PC-9 (cell line): ENCODE results near the gene PBX1. TPM values are rescaled to one million over a fixed set of nuclear protein-coding genes. Genes with fewer than 3 reads are reported as not detected.

ENCODE experiments used
- BruUV-seq: library from RNA; stranded (reverse); fragments of 400-500 nt; replicated peaks from 2 replicates; lab custom pipeline; 2021; lab: Mats Ljungman, UMichigan
- CTCF ChIA-PET: fragments of 300-600 bp; sonication (Branson Sonifier 250); formaldehyde crosslinking; loops from one replicate; lab custom pipeline; 2022; ENCODE audit warnings: antibody characterized with exemption; lab: Charles Lee
- POLR2A ChIA-PET: fragments of 300-600 bp; sonication (Branson Sonifier 250); formaldehyde crosslinking; loops from one replicate; lab custom pipeline; 2022; ENCODE audit warnings: antibody characterized with exemption; ENCODE audit not compliant: unreplicated experiment; lab: Charles Lee
- DNase-seq, 2 experiments: peaks; one replicate each; pipeline versions ENCODE4 v3.0.0 to v3.0.0-alpha.2; 2015 to 2022; ENCODE audit warnings: mixed read lengths in 1 of 2
- H2AFZ ChIP-seq: fragments of 200-600 bp; sonication (generic); 2 replicates; pipeline ENCODE4 v1.8.1; 2017; ENCODE audit warnings: antibody characterized with exemption
- H3F3A ChIP-seq: fragments of 200-600 bp; sonication (generic); 2 replicates; pipeline ENCODE4 v1.8.1; 2017; ENCODE audit warnings: antibody characterized with exemption, mild to moderate bottlenecking, low read depth; ENCODE audit not compliant: insufficient read depth
- H3K27ac ChIP-seq: fragments of 200-600 bp; sonication (generic); 2 replicates; pipeline ENCODE4 v1.6.1; 2016; ENCODE audit warnings: mixed run types
- H3K27me3 ChIP-seq: fragments of 200-600 bp; sonication (generic); 2 replicates; pipeline ENCODE4 v1.6.1; 2016; ENCODE audit warnings: low read depth, mixed run types; ENCODE audit not compliant: insufficient read depth
- H3K36me3 ChIP-seq: fragments of 200-600 bp; sonication (generic); 2 replicates; pipeline ENCODE4 v1.6.1; 2016; ENCODE audit warnings: low read depth, mixed run types
- H3K4me1 ChIP-seq: fragments of 200-600 bp; sonication (generic); replicated peaks from 2 replicates; pipeline ENCODE4 v1.6.1; 2016; ENCODE audit warnings: mixed run types; ENCODE audit not compliant: insufficient read depth
- H3K4me2 ChIP-seq: fragments of 200-600 bp; sonication (generic); 2 replicates; pipeline ENCODE4 v1.6.1; 2017; ENCODE audit warnings: mixed run types
- H3K4me3 ChIP-seq: fragments of 200-600 bp; sonication (generic); 2 replicates; pipeline ENCODE4 v1.6.1; 2016; ENCODE audit warnings: mixed run types
- H3K79me2 ChIP-seq: fragments of 200-600 bp; sonication (generic); 2 replicates; pipeline ENCODE4 v1.6.1; 2017; ENCODE audit warnings: low read depth, mixed run types
- H3K9me2 ChIP-seq: fragments of 200-600 bp; sonication (generic); 2 replicates; pipeline ENCODE4 v1.8.1; 2017; ENCODE audit warnings: mild to moderate bottlenecking; ENCODE audit not compliant: insufficient read depth
- H3K9me3 ChIP-seq: fragments of 200-600 bp; sonication (generic); 2 replicates; pipeline ENCODE4 v1.8.1; 2016; ENCODE audit warnings: low read depth; ENCODE audit not compliant: insufficient read depth
- H4K20me1 ChIP-seq: fragments of 200-600 bp; sonication (generic); 2 replicates; pipeline ENCODE4 v1.8.1; 2017; ENCODE audit not compliant: insufficient read depth
- EZH2 ChIP-seq: fragments of 200-600 bp; sonication (generic); IDR thresholded peaks from 2 replicates; pipeline ENCODE4 v1.8.0; 2017; ENCODE audit warnings: antibody characterized with exemption, low read depth
- intact Hi-C: fragments of 100-400 bp; cut with micrococcal nuclease; formaldehyde crosslinking; loops from one replicate; pipeline ENCODE4 v1.10.0; 2022; ENCODE audit not compliant: unreplicated experiment
- total RNA-seq: library from RNA; stranded (reverse); gene quantifications from 2 replicates; pipeline ENCODE4 v1.2.3, GENCODE V29; 2021
- TF ChIP-seq, protein P1 (sequence below): fragments of 200-600 bp; sonication (generic); conservative IDR thresholded peaks from 2 replicates; pipeline ENCODE4 v1.6.1; 2017; ENCODE audit warnings: mixed run types, antibody characterized with exemption, mild to moderate bottlenecking, moderate library complexity

PBX1 gene
- total RNA-seq, 1 experiment from 2014 or later, result 57.7 TPM

GRCh38 chr1:164635059-164635802 lies 76.2 kb downstream of the PBX1 start:
- DNase-seq, result no peak
- H3K4me2 ChIP-seq, result no peak overlapping the region
- no peak for TF ChIP-seq EZH2
- TF ChIP-seq, protein P1, sequence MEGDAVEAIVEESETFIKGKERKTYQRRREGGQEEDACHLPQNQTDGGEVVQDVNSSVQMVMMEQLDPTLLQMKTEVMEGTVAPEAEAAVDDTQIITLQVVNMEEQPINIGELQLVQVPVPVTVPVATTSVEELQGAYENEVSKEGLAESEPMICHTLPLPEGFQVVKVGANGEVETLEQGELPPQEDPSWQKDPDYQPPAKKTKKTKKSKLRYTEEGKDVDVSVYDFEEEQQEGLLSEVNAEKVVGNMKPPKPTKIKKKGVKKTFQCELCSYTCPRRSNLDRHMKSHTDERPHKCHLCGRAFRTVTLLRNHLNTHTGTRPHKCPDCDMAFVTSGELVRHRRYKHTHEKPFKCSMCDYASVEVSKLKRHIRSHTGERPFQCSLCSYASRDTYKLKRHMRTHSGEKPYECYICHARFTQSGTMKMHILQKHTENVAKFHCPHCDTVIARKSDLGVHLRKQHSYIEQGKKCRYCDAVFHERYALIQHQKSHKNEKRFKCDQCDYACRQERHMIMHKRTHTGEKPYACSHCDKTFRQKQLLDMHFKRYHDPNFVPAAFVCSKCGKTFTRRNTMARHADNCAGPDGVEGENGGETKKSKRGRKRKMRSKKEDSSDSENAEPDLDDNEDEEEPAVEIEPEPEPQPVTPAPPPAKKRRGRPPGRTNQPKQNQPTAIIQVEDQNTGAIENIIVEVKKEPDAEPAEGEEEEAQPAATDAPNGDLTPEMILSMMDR, result no peak
- no peaks in the 10 kb centered on the region for H3K9me3 ChIP-seq
- intact Hi-C loops, result loop anchor here (5.0 kb wide), 2 partner anchors 47 to 78 kb away; partner anchors contain the start of gene PBX1
- H3K27me3 ChIP-seq, result no peaks in the 10 kb centered on the region
- peaks cover 60% of the 10 kb centered on the region for H3K4me1 ChIP-seq
- peaks cover 40% of the 10 kb centered on the region for H3F3A ChIP-seq
- H4K20me1 ChIP-seq, result no peaks in the 10 kb centered on the region
- peaks cover 71% of the 10 kb centered on the region for H3K79me2 ChIP-seq
- peak overlapping the region; percentile 86; the same call in 1 of the 2 replicates for H3K27ac ChIP-seq
- no peak overlapping the region for H2AFZ ChIP-seq
- BruUV-seq, result no TSS peak
- no peak overlapping the region for H3K4me3 ChIP-seq
- no peaks in the 10 kb centered on the region for H3K9me2 ChIP-seq
- H3K36me3 ChIP-seq, result no peaks in the 10 kb centered on the region
- POLR2A ChIA-PET, result interaction anchor here (0.7 kb wide), 1 partner anchor 143 kb away, joined by 8 read pairs; no protein-coding TSS in a partner anchor
- CTCF ChIA-PET, result no interaction called here

- peaks cover 70% of the 10 kb centered on the region for H3K79me2 ChIP-seq
Measured at GRCh38 chr1:164635803-164636731, 77.1 kb downstream of the PBX1 start.

More at GRCh38 chr1:164635803-164636731, 77.1 kb downstream of the PBX1 start:
- BruUV-seq, result no TSS peak
- Histone ChIP-seq H3K9me3 (no peaks in the 10 kb centered on the region), H3F3A (peaks cover 36% of the 10 kb centered on the region), H3K36me3 (no peaks in the 10 kb centered on the region), H3K4me1 (peaks cover 60% of the 10 kb centered on the region), H3K4me3 (no peak overlapping the region), H2AFZ (no peak overlapping the region), H3K27ac (peak overlapping the region; percentile 86), H3K27me3 (no peaks in the 10 kb centered on the region), H3K9me2 (no peaks in the 10 kb centered on the region), H3K4me2 (peak overlapping the region; percentile 48; the same call in 1 of the 2 replicates), H4K20me1 (no peaks in the 10 kb centered on the region)
- POLR2A ChIA-PET, result no interaction called here
- intact Hi-C loops, result loop anchor here (2.0 to 5.0 kb wide), 3 partner anchors 25 to 79 kb away; partner anchors contain the start of gene PBX1
- CTCF ChIA-PET, result no interaction called here
- no peak for TF ChIP-seq EZH2
- TF ChIP-seq, protein P1, result no peak
- no peak for DNase-seq
